Measurements from ENCODE around the gene ZFPM1. TPM values are rescaled to one million over a fixed set of nuclear protein-coding genes. Genes with fewer than 3 reads are reported as not detected.
A peak's percentile ranks its signal among the peaks of the same experiment; 100 is the strongest.

The ZFPM1 gene
- total RNA-seq, 1 experiment from 2014 or later, result 1.2 TPM

DNA sequence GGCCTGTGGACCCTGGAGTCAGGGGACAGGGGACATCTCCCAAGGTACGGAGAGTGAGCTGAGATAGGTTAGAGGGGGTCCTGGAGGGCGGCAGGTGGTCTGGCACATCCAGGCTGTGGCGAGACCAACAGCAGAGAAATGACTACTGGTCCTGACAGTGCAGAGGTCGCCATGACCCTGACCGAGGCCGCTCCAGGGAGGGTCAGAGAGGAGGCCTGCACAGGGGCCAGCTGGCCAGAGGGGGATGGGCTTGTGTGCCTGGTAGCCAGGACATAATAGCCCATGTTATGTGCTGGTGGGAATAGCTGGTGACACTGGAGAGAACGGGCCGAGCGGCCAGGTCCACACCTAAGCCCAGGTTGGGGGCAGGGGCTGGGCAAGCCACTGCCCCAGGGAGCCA lies 76.5 kb downstream of the ZFPM1 start:
- in situ Hi-C loops (cut with HindIII; ENCODE audit: low sequenced_read_pairs), result no loop called here
- DNase-seq (ENCODE audit: low spot score), result no peak

DNA sequence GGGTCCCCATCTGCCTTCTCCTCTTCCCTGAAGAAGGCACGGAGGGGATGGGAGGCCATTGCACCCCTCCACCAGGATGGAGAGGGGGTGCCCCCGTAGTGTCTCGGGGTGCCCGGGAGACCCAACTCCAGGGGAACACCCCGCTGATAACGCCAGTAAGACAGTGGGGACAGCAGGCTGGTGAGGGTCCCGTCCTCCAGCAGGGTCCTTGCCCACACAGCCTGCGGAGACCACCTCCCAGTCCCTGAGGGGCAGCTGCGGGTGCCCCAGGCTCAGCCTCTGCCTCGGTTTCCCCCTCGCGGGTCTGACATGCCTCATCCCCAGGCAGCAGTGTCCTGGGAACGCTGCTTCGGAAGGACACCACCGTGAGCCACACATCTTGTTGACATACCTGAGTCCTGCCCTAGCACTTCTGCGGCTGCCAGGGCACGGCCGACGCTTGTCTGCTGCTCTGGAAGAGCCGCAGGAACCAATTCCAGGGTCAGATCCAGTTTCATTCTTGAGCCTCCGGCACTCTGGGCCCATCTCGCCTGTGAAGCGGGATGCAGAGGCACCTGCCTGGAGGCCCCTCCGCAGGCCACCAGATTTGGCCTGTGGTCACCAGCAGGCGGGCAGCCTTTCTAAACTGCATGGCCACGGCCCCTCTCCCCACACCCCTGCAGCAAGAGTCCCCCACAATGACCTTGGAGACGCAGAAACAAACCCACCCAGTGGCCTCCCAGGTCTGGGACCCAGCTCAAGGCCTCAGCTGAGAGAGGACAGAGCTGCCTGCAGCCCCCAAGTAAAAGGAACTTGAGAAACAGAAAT lies 77.2 kb downstream of the ZFPM1 start:
- no peak for DNase-seq (ENCODE audit: low spot score)
- in situ Hi-C loops (cut with HindIII; ENCODE audit: low sequenced_read_pairs), result no loop called here

DNA sequence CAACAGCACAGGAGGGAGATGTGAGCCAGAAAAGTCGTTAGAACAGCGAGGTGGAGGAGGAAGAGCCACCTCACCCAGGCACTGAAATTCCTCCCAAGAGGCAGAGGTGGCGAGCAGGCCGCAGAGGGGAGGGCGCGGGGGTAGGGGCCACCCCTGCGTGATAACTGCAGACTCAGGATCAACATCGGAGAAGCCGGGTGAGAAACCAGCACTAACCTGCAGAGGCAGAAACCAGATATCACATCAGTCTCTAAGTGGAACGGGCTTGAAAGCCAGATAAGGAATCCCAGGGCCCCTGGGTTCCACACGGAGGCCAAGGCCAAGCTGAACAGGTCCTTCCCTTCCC lies 77.8 kb downstream of the ZFPM1 start:
- in situ Hi-C loops (cut with HindIII; ENCODE audit: low sequenced_read_pairs), result no loop called here
- DNase-seq (ENCODE audit: low spot score), result no peak

DNA sequence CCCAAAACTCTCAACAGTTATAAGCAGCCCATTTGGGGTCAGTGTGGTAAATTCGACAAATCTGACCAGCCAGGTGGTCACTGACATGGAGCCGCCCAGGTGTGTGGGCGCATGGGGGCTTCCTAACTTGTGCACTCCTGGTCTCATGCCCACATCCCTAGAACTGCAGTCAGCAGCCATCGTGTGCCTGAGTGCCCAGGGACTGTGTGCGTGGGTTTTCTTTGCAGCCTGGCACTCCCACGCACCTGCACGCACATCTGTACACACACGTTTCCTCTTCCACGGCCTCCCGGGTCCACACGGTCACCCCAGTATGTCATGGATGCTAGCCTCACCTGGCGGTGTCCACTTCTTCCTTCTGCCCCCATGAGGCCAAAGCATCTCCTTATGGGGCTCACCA lies 78.3 kb downstream of the ZFPM1 start:
- in situ Hi-C loops (cut with HindIII; ENCODE audit: low sequenced_read_pairs), result no loop called here
- DNase-seq (ENCODE audit: low spot score), result no peak

DNA sequence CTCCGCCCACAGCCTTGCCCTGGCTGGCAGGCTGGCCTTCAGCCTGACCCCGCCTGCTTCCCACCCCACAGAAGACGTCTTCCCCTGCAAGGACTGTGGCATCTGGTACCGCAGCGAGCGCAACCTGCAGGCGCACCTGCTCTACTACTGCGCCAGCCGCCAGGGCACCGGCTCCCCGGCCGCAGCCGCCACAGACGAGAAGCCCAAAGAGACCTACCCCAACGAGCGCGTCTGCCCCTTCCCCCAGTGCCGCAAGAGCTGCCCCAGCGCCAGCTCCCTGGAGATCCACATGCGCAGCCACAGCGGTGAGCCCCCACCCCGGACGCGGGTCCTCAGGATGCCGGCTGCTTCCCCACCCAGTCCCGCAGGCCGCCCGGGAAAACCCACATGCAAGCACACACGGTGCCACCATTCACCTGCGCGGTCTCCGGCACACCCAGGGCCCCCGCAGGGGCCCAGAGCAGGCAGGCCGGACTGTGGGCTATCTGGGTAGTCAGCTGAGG lies 78.9 kb downstream of the ZFPM1 start:
- in situ Hi-C loops (cut with HindIII; ENCODE audit: low sequenced_read_pairs), result no loop called here
- DNase-seq (ENCODE audit: low spot score), result peak; percentile 50

DNA sequence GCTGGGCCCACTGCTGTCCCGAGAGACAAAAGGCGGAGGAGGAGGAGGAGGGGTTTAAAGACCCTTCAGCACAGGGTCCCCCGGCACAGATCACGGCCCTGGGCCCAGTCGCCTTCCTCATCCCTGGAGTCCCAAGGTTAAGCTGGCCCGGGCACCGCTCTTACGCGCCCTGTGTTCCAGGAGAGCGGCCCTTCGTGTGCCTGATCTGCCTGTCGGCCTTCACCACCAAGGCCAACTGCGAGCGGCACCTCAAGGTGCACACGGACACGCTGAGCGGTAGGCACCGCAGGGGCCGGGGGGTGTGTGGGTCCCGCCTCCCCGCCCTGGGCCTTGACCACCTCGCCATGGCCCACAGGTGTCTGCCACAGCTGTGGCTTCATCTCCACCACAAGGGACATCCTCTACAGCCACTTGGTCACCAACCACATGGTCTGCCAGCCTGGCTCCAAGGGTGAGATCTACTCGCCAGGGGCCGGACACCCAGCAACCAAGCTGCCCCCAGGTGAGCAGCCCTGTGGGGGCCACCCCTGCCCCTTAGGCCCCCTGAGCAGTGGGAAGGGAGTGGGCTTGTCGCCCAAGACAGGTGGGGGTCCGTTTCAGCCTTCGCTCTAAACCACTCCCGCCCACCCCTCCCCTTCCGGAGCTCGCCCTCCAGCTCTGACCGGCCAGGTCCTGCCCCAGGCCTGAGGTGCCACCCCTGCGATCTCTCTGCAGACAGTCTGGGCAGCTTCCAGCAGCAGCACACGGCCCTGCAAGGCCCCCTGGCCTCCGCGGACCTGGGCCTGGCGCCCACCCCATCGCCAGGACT lies 79.6 kb downstream of the ZFPM1 start:
- in situ Hi-C loops (cut with HindIII; ENCODE audit: low sequenced_read_pairs), result no loop called here
- no peak for DNase-seq (ENCODE audit: low spot score)

DNA sequence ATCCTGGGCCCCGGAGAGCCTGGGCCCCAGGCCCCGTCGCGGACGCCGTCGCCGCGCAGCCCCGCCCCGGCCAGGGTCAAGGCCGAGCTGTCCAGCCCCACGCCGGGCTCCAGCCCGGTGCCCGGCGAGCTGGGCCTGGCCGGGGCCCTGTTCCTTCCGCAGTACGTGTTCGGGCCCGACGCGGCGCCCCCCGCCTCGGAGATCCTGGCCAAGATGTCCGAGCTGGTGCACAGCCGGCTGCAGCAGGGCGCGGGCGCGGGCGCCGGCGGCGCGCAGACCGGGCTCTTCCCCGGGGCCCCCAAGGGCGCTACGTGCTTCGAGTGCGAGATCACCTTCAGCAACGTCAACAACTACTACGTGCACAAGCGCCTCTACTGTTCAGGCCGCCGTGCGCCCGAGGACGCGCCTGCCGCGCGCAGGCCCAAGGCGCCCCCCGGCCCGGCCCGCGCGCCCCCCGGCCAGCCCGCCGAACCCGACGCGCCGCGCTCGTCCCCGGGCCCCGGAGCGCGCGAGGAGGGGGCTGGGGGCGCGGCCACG lies 80.4 kb downstream of the ZFPM1 start:
- in situ Hi-C loops (cut with HindIII; ENCODE audit: low sequenced_read_pairs), result no loop called here
- no peak for DNase-seq (ENCODE audit: low spot score)

DNA sequence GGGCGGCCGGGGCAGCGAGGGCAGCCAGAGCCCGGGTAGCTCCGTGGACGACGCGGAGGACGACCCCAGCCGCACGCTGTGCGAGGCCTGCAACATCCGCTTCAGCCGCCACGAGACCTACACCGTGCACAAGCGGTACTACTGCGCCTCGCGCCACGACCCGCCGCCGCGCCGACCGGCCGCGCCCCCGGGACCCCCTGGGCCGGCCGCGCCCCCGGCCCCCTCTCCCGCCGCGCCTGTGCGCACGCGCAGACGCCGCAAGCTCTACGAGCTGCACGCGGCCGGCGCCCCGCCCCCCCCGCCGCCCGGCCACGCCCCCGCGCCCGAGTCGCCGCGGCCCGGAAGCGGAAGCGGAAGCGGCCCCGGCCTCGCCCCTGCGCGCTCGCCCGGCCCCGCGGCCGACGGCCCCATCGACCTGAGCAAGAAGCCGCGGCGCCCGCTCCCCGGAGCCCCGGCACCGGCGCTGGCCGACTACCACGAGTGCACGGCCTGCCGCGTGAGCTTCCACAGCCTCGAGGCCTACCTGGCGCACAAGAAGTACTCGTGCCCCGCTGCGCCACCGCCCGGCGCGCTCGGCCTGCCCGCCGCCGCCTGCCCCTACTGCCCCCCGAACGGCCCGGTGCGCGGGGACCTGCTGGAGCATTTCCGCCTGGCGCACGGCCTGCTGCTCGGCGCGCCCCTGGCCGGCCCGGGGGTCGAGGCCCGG lies 81.0 kb downstream of the ZFPM1 start:
- peak; percentile 53 for DNase-seq (ENCODE audit: low spot score)
- in situ Hi-C loops (cut with HindIII; ENCODE audit: low sequenced_read_pairs), result no loop called here

DNA sequence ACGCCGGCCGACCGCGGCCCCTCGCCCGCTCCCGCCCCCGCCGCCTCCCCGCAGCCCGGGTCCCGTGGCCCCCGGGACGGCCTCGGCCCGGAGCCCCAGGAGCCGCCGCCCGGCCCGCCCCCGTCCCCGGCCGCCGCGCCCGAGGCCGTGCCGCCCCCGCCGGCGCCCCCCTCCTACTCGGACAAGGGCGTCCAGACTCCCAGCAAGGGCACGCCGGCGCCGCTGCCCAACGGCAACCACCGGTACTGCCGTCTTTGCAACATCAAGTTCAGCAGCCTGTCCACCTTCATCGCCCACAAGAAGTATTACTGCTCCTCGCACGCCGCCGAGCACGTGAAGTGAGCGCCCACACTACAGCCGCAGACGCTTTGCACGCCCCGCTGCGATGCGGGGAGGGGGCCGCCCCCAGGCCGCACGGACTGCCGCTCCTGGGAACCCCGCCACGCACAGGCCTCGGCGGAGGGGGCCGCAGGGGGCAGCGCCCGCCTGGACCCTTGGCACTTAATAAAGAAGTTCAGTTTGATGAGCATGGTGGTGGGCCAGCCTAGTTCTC lies 81.6 kb downstream of the ZFPM1 start:
- in situ Hi-C loops (cut with HindIII; ENCODE audit: low sequenced_read_pairs), result no loop called here
- no peak for DNase-seq (ENCODE audit: low spot score)

DNA sequence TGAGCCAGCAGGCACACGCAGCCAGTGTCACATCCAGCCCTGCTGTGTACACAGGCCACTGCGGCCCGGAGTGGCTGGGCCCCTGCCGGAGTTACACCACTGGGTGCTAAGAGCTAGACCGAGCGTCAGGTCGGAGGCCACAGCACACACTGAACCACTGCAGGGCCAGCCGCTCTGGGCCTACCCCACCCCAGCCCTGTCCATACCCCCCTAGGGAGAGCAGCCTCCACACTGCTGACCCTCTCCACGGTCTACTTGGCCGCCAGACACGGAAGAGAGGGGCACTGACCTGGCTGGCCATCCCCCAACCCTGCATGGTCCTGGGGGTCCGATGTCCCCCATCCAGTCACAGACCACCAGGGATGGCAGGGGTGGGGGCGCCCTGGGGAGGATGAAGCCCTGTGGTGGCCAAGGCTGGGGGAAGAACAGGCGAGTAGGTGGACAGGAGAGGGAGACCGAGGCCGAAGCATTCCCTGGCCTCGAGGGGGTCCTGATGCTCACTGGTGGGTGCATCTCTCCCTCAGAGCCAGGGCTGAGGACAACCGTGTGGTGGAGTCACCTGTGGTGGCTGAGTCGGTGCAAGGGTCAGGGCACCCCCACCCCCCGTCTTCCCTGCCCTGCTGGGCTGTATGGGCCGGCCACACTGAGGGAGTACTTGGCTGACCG lies 82.2 kb downstream of the ZFPM1 start:
- DNase-seq (ENCODE audit: low spot score), result no peak
- in situ Hi-C loops (cut with HindIII; ENCODE audit: low sequenced_read_pairs), result no loop called here

DNA sequence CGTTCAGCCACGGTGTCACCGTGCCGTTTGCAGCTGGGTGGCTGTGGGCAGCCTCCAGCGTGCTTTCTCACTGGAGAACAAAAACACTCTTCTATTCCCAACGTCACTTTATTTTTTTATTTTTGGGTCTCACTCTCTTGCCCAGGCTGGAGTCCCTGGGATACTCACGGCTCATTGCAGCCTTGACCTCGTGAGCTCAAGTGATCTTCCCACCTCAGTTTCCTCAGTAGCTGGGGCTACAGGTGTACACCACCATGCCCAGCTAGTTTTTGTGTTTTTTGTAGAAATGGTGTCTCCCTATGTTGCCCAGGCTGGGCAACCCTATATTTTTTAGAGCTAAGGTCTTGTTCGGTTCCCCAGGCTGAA lies 82.8 kb downstream of the ZFPM1 start:
- in situ Hi-C loops (cut with HindIII; ENCODE audit: low sequenced_read_pairs), result no loop called here
- no peak for DNase-seq (ENCODE audit: low spot score)

DNA sequence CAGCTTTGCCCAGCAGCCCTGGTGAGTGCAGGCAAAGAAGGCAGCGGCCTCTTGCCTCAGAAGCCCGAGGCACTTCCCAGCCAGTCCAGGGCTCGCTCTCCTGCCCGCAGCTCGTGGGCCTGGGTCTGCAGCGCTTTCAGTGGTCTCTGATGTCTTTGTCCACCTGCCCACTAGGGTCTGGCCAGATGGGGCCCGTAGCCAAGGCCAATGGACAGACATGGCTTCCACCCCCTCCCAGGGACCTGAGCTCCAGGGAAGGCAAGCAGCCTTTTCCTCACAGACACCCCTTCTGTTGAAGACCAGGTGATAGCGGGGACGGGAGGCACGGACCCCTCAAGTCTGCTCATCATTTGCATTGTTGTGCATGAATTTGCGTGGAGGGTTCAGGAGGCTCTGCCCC lies 83.4 kb downstream of the ZFPM1 start:
- in situ Hi-C loops (cut with HindIII; ENCODE audit: low sequenced_read_pairs), result no loop called here

DNA sequence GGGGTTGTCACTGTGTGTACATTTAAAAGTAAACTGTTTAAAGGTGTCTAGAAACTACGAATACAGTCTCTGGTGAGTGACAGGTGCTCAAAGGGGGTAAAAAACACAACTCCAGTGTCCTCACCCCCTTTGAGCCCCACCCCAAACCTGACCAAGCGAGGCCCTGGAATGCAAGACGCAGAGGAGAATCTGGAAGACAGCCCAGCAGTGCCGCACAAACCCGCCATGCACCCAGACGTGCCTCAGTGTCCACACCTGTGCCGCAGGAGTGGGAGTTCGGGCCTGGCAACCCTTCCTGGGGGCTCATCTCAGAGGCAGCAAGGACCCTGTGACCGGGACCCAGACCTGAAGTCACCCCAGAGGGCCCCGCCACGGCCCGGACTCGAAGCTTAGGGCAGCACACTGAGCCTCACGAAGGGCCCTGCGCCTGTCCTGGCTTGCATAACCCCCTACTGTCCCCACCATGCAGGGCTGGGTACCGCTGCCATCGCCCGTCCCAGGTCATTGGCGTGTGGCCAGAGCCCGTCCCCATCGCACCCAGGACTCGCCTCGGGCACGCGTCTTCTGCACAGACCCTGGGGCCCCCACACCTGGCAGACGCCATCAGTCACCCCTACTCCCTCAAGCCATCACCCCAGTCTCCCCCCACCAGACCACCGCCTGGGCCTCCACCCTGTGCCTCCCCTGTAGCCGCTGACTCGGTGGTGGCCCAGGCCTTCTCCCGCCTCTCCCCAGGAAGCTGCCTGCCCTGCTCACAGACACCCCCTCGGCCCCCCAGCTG lies 84.1 kb downstream of the ZFPM1 start:
- in situ Hi-C loops (cut with HindIII; ENCODE audit: low sequenced_read_pairs), result no loop called here

More for the DNA sequence above, 83.4 kb downstream of the ZFPM1 start:
- no peak for DNase-seq (ENCODE audit: low spot score)

DNA sequence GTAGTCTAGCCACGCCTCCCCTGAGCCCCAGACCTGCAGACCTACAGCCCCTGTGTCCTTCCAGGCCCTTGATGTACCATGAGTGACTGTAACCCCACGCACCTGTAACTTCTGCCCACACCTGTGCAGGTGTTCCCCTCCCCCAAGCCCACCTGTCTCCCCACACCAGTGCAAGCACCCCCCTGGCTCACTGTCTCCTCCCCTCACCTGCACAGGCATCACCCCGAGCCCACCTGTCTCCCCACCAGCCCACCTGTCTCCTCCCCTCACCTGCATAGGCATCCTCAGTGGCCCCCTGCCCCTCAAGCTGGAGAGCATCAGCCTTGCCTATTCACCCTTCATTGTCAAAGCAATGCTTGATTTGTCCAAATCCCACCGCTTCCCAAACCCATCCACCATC lies 84.8 kb downstream of the ZFPM1 start:
- in situ Hi-C loops (cut with HindIII; ENCODE audit: low sequenced_read_pairs), result no loop called here
- no peak for DNase-seq (ENCODE audit: low spot score)

More for the DNA sequence above, 84.1 kb downstream of the ZFPM1 start:
- DNase-seq (ENCODE audit: low spot score), result no peak

DNA sequence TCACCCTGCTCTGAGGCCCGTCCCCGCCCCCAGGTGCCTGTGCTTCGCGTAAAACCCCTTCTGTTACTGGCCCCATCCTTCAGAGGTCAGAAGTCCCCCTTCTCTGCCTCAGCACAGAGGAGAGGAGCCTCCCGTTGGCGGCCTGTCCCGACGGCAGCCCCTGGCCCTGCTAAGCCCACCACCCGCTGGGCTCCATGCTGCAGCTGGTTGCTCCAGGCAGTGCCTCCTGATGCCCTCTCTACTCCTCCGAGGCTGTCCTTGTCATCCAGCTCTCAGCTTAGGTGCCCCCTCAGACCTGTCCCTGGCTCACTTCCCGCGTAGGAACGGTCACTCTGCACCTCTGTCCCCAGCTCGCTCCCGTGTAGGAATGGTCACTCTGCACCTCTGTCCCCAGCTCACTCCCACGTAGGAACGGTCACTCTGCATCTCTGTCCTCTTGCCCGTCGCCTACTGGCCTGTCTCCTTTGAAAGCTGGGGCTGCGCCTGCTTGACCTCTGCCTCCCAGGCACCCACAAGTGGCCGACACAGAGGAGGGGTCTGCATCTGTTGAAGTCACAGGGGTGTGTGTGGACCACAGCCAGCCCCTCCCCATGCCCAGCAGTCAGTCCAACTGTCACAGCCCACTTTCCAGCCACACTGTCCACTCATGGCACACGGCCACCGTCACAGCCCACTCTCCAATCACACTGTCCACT lies 85.4 kb downstream of the ZFPM1 start:
- DNase-seq (ENCODE audit: low spot score), result no peak
- in situ Hi-C loops (cut with HindIII; ENCODE audit: low sequenced_read_pairs), result no loop called here

DNA sequence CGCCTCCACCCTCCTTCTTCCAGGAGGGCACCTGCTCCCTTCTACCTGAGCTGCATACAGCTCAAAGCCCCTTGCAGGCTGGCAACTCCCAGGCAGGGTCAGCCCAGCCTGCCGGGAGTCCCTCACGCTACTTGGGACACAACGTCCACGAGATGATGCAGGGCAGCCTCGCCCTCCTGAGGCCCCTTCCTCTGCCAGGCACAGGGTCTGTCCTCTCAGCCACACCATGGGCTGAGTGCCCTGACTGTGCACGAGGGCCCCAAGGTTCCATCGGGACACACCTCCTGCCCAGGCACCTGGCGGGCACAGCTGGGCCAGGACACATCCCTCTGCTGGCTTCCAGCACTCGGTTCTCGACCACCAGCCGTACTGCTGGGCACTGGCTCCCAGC lies 86.2 kb downstream of the ZFPM1 start:
- DNase-seq (ENCODE audit: low spot score), result no peak
- in situ Hi-C loops (cut with HindIII; ENCODE audit: low sequenced_read_pairs), result no loop called here

DNA sequence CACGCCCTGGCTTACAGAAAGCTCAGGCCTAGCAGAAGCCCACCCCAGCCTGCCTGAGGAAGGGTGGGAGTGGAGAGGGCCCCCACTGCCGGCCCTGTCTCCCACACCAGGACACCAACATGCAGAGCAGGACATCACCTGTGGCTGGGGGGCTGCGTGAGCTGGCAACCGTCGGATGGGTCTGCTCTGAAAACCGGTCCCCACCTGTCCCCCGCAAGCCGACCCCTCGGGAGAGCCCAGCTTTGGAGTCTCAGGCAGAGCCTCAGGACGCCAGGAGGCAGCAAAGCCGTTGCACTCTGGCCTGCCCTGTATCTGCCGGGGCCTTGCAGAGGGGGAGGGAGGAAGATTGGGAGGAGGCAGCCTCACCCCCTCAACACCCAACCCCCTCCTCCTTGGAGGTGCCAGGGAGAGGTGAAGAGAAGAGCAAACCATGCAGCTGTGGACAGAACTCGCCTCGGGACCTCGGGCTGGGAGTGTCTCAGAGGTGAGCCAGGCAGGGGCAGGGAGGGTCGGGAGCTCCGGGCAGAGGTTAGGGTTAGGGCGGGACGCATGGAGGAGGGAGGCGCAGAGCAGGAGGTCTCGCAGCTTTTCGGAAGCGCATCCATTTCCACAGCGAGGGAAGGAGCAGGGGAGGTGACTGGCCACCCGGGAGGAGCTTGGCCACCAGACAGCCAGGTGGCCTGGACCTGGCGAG lies 86.7 kb downstream of the ZFPM1 start:
- in situ Hi-C loops (cut with HindIII; ENCODE audit: low sequenced_read_pairs), result no loop called here
- no peak for DNase-seq (ENCODE audit: low spot score)
